ENCODE results near the gene ASPG.

ASPG gene

DNA sequence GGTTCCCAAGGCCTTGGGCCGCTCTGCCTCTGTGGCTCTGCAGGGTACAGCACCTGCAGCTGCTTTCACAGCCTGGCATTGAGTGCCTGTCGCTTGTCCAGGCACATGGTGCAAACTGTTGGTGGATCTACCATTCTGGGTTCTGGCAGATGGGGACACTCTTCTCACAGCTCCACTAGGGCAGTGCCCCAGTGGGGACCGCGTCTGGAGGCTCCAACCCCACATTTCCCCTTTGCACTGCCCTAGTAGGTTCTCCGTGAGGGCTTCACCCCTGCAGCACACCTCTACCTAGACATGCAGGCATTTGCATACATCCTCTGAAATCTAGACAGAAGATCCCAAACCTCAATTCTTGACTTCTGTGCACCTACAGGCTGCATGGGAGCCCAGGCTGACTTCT lies 19.2 kb upstream of the ASPG start:
- no peak for DNase-seq
- Histone ChIP-seq H3K27ac (no peak overlapping the region), H3K27me3 (replicated peaks) (no peaks in the 10 kb centered on the region), H3K4me3 (ENCODE audit: low read depth, low read length) (no peak overlapping the region), H3K36me3 (replicated peaks) (no peaks in the 10 kb centered on the region)
- TF ChIP-seq, protein P1, sequence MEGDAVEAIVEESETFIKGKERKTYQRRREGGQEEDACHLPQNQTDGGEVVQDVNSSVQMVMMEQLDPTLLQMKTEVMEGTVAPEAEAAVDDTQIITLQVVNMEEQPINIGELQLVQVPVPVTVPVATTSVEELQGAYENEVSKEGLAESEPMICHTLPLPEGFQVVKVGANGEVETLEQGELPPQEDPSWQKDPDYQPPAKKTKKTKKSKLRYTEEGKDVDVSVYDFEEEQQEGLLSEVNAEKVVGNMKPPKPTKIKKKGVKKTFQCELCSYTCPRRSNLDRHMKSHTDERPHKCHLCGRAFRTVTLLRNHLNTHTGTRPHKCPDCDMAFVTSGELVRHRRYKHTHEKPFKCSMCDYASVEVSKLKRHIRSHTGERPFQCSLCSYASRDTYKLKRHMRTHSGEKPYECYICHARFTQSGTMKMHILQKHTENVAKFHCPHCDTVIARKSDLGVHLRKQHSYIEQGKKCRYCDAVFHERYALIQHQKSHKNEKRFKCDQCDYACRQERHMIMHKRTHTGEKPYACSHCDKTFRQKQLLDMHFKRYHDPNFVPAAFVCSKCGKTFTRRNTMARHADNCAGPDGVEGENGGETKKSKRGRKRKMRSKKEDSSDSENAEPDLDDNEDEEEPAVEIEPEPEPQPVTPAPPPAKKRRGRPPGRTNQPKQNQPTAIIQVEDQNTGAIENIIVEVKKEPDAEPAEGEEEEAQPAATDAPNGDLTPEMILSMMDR (IDR thresholded peaks at IDR 0.05; ENCODE audit: low read depth, low read length, missing control alignments) = no peak
- in situ Hi-C loops (cut with HindIII; ENCODE audit: low pct_ligation_motif_present, low sequenced_read_pairs) = no loop called here

DNA sequence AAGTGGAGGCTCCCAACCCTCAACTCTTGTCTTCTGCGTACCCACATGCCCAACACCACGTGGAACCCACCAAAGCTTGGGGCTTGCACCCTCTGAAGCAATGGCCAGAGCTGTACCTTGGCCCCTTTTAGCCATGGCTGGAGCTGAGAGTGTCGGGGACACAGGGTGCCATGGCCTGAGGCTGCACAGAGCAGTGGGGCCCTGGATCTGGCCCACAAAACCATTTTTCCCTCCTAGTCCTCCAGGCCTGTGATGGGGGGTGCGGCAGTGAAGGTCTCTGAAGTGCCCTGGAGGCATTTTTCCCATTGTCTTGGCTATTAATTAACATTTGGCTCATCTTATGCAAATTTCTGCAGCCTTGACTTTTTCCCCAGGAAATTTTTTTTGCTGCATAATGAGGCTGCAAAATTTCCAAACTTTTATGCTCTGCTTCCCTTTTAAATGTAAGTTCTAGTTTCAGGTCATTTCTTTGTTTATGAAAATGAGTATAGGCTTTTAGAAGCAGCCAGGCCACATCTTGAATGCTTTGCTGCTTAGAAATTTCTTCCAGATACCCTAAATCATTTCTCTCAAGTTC lies 18.7 kb upstream of the ASPG start:
- Histone ChIP-seq H3K27ac (no peak overlapping the region), H3K27me3 (replicated peaks) (no peaks in the 10 kb centered on the region), H3K36me3 (replicated peaks) (no peaks in the 10 kb centered on the region), H3K4me3 (ENCODE audit: low read depth, low read length) (no peak overlapping the region)
- DNase-seq = no peak
- TF ChIP-seq, protein P1 (IDR thresholded peaks at IDR 0.05; ENCODE audit: low read depth, low read length, missing control alignments) = no peak
- in situ Hi-C loops (cut with HindIII; ENCODE audit: low pct_ligation_motif_present, low sequenced_read_pairs) = no loop called here

DNA sequence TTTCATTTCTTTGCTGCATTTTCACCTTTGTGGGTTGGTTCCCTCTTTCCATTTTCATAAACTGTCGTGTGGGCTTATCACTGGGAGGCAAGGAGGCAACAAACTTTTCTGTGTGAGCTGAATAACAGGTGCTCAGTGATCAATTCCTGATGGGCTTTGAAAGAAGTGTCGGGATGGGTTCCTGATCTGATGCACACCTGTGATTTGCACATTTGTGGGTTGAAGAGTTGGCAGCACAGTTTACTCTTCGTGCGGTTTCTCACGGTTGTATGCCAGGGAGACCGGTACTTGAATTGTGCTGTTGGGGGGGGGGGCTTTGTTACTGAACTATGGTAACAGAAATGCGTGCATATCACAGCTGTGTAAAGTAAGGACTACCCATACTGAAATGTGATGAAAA lies 16.0 kb upstream of the ASPG start:
- TF ChIP-seq, protein P1 (IDR thresholded peaks at IDR 0.05; ENCODE audit: low read depth, low read length, missing control alignments) = no peak
- Histone ChIP-seq H3K27ac (no peak overlapping the region), H3K4me3 (ENCODE audit: low read depth, low read length) (no peak overlapping the region), H3K36me3 (replicated peaks) (no peaks in the 10 kb centered on the region), H3K27me3 (replicated peaks) (no peaks in the 10 kb centered on the region)
- no peak for DNase-seq
- in situ Hi-C loops (cut with HindIII; ENCODE audit: low pct_ligation_motif_present, low sequenced_read_pairs) = no loop called here

DNA sequence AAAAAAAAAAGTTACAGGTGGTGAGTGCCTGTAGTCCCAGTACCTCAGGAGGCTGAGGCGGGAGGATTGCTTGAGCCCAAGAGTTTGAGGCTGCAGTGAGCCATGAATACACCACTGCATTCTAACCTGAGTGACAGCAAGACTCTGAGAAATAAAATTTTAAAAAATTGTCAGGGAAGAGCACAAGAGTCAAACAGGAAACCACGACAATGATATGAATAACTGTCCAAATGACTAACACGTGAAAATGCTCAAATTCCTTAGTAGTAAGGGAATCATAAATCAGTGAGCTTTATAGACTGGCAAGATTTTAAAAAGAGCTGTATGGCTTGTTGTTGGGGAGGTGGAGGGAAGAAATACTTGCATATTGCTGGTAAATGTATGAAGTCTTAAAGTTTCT lies 12.9 kb upstream of the ASPG start:
- in situ Hi-C loops (cut with HindIII; ENCODE audit: low pct_ligation_motif_present, low sequenced_read_pairs) = no loop called here

DNA sequence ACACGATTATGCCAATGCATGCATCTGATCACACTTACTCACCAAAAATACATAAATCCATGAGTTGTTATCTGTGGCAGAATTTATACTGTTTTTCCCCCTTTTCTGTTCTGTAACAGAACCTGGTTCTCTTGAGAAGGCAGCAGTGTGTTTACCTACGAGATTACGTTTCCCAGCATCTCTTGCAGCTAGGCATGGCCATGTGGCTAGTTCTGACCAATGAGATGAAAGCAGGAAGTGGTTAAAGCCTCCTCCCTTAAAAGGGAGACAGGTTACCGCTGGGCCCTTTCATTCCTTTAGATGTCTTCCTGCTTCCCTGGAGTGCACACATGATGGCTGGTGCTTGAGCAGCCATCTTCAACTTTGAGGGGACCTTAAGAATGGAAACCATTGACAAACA lies 11.7 kb upstream of the ASPG start:
- H3K36me3 ChIP-seq (replicated peaks) = no peaks in the 10 kb centered on the region
- no peak overlapping the region for H3K27ac ChIP-seq
- no peak for DNase-seq
- H3K27me3 ChIP-seq (replicated peaks) = no peaks in the 10 kb centered on the region
- TF ChIP-seq, protein P1 (IDR thresholded peaks at IDR 0.05; ENCODE audit: low read depth, low read length, missing control alignments) = no peak
- in situ Hi-C loops (cut with HindIII; ENCODE audit: low pct_ligation_motif_present, low sequenced_read_pairs) = no loop called here
- no peak overlapping the region for H3K4me3 ChIP-seq (ENCODE audit: low read depth, low read length)

More for the DNA sequence above, 12.9 kb upstream of the ASPG start:
- H3K27ac ChIP-seq = no peak overlapping the region
- no peaks in the 10 kb centered on the region for H3K36me3 ChIP-seq (replicated peaks)
- H3K4me3 ChIP-seq (ENCODE audit: low read depth, low read length) = no peak overlapping the region
- DNase-seq = no peak
- TF ChIP-seq, protein P1 (IDR thresholded peaks at IDR 0.05; ENCODE audit: low read depth, low read length, missing control alignments) = no peak
- no peaks in the 10 kb centered on the region for H3K27me3 ChIP-seq (replicated peaks)

DNA sequence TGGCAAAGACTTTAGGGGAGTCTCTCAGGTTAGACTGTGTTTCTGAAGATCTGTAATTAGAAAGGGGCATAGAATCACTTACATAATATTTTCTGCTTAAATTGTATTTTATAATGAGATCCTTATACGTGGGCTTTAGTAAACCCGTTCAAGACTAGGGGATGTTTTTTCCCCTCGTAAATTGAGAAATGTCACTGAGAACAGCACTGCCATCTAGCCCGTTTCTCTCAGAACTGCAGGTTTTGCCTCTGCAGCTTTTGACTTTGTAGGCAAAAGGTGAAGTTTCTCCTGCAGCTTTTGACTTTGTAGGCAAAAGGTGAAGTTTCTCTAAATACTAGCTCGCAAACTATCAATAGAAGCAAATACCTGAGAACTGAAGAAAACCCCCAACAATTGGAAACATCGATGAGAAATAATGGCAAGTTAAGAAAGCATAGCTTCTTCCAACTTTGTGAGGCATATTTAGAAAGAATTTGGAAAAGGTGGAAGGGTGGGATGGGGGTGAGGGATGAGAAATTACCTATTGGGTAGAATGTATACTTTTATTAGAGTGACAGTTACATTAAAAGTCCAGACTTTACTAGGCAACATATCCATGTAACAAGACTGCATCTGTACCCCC lies 9.9 kb upstream of the ASPG start:
- TF ChIP-seq, protein P1 (IDR thresholded peaks at IDR 0.05; ENCODE audit: low read depth, low read length, missing control alignments) = peak; percentile 60
- H3K27ac ChIP-seq = no peak overlapping the region
- H3K4me3 ChIP-seq (ENCODE audit: low read depth, low read length) = no peak overlapping the region
- in situ Hi-C loops (cut with HindIII; ENCODE audit: low pct_ligation_motif_present, low sequenced_read_pairs) = no loop called here
- no peak for DNase-seq
- no peaks in the 10 kb centered on the region for H3K36me3 ChIP-seq (replicated peaks)
- no peaks in the 10 kb centered on the region for H3K27me3 ChIP-seq (replicated peaks)
